Measurements from ENCODE around the gene YES1. TPM values are rescaled to one million over a fixed set of nuclear protein-coding genes. Genes with fewer than 3 reads are reported as not detected.

The YES1 gene
- 168 and 221 TPM in 2 replicates for total RNA-seq

GRCh38 chr18:811892-812375 lies at the start of gene YES1:
Gene YES1, minus strand, starts transcription at chr18:812242. Its CDS starts 55,415 bp downstream, at chr18:756827.

GRCh38 chr18:712401-713134 lies 99.5 kb downstream of the YES1 start, which contains the start of gene ENOSF1:
Gene ENOSF1, minus strand, starts transcription at chr18:712630. Its CDS starts 43 bp downstream, at chr18:712587.

Other genes with a start within 250 kb of the YES1 start
- gene CETN1, start 231.9 kb downstream of the YES1 start, total RNA-seq, result not detected in 2 replicates
- gene CLUL1, start 215.3 kb downstream of the YES1 start, total RNA-seq, result 0.09 TPM in 1 of 2 replicates, not detected in the other
- 6.6 and 10.3 TPM in 2 replicates for gene TYMS, start 154.6 kb downstream of the YES1 start, total RNA-seq
- 28.2 and 29.8 TPM in 2 replicates for gene ENOSF1, start 99.6 kb downstream of the YES1 start, total RNA-seq
- gene ADCYAP1, start 92.6 kb upstream of the YES1 start, total RNA-seq, result not detected in 2 replicates

All from dermis lymphatic vessel endothelial cell (primary cell).